A549 treated with AZD9567 at 1 μM for 4 hours (cell line): ENCODE data around the gene GDA. TPM values are rescaled to one million over a fixed set of nuclear protein-coding genes. Genes with fewer than 3 reads are reported as not detected.

Experiments
- total RNA-seq: library from RNA; stranded (reverse); fragments of 200-300 nt; extraction: Qiagen RNA extraction; gene quantifications from 5 replicates; pipeline ENCODE4 v1.2.3, GENCODE V29; 2022; ENCODE audit not compliant: insufficient read depth

GDA gene
- 0.79 to 1.8 TPM (median 0.93 TPM) in 5 replicates for total RNA-seq

GRCh38 chr9:72149231-72149975 lies at the start of gene GDA:
Gene GDA, plus strand, starts transcription at chr9:72149440. Its CDS starts 120 bp downstream, at chr9:72149560.

Other genes starting within 250 kb of the GDA start
- gene ABHD17B, start 238.2 kb upstream of the GDA start, total RNA-seq = 12.7 to 18.8 TPM (median 16.6 TPM) in 5 replicates
- 14.0 to 21.7 TPM (median 14.8 TPM) in 5 replicates for gene C9orf85, start 237.8 kb upstream of the GDA start, total RNA-seq
- gene C9orf57, start 88.8 kb upstream of the GDA start, total RNA-seq = not detected in 5 replicates
- gene ZFAND5, start 215.8 kb downstream of the GDA start, total RNA-seq = 149 to 242 TPM (median 198 TPM) in 5 replicates